Measurements from ENCODE around the gene PA2G4.

The PA2G4 gene

GRCh38 chr12:56124133-56124532 lies 19.8 kb downstream of the PA2G4 start:
- no peak for DNase-seq (ENCODE audit: low read depth in 2 of 2)

DNA sequence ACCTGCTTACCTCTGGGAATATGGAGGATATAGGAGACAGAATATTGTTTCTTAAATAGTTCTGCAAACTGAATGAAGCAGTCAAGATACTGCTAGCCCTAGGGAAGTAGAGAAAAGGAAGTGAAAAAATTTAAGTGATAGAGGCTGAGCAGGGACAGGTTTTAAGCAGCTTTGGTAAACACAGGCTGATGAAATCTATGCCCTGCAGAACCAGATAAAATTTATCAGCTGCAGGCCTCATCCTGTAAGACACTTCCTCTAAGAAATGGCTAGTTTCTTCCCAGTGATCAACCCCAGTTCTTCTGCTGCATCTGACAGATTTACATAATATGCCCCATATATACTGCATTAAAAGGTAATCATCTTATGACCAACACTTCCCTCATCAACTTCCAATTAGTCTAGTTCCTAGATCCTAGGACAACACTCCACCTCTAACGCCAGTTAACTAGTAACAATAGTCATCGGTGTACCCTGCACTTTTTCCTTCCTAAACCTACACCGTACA lies 22.4 kb downstream of the PA2G4 start:
- no peak for DNase-seq (ENCODE audit: low read depth in 2 of 2)

DNA sequence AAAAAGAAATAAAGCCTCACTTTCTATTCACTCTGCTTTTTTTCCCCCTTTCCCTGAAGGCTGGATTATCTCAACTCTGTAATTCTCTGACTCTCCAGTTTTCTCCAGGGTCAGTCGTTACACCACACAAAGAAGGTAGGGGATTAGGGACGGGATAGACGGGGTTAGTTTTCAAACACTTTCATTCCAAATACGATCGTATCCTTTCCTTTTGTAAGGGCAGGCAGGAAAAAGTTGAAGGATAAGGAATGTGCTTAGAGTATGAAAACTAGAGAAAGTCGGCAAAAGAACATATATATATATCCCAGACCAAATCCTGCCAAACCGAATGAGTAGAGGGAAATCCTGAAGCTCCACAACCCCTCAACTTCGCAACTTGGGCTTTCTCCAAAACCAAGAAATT lies 23.1 kb downstream of the PA2G4 start:
- no peak for DNase-seq (ENCODE audit: low read depth in 2 of 2)

GRCh38 chr12:56127888-56128669 lies 23.7 kb downstream of the PA2G4 start, which contains the start of gene ESYT1:
ESYT1 (plus strand) TSS chr12:56128267; CDS start chr12:56128320, 53 bp downstream.
- peak; percentile 92 to 98 for DNase-seq (ENCODE audit: low read depth in 2 of 2)

DNA sequence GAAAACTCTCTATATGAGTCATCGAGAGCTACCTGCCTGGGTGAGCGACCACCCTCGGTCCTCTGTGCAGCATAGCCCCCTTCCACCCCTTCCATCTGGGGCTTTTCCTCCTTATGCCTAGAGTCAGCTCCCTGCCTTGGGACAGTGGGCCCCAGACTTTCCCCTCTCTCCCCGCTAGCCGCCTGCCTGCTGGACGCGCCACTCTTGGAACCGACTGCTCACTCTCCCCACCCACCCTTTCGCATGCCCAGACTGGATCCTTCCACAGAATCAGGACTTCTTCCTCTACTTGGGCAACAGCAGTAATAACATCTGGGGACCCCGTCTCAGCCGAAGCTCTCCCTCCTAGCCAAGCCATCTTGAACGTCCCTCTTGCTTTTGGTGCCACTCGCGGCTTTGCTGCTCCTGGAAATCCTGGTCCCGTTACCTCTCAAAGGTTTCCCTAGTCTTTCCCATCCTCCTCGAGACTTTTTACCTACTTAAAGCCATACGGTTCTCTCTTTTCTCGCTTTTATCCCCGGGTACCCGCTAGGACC lies 24.4 kb downstream of the PA2G4 start:
- no peak for DNase-seq (ENCODE audit: low read depth in 2 of 2)

DNA sequence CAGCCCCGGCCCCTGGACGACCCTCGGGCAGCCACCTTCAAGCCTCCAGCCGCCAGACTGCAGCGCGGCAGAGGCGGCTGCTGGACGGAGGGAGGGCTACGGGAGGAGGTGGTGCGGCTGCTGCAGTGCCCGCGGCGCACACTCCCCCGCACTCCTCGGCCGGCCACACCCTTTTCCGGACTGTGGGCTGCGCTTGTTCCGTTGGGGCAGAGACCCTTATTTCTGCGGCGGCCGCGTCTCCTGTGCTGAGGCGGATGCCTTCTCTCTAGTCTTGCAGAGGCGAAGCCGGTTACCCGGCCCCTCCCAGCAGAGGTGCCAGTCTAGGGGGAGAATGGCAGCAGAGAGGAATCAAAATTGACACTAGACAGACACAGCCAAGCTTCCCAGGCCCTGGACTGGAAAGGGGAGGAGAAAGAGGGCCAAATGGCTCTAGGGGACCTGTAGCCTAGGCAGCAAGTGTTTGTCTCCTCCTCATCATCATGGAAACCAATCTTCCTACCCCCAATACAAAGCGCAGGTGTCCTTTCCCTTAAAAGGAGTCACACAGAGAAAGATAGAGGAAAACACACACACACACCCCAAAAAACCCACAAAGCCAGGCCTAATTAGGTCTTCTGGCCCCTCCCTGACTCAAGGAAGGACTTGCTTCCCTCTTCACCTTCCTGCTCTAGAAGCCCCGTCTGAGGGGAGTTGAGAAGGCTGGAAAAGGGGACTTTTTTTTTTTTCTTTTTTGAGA lies 25.0 kb downstream of the PA2G4 start:
- peak in 1 of 2 donors; percentile 60 for DNase-seq (ENCODE audit: low read depth in 2 of 2)

DNA sequence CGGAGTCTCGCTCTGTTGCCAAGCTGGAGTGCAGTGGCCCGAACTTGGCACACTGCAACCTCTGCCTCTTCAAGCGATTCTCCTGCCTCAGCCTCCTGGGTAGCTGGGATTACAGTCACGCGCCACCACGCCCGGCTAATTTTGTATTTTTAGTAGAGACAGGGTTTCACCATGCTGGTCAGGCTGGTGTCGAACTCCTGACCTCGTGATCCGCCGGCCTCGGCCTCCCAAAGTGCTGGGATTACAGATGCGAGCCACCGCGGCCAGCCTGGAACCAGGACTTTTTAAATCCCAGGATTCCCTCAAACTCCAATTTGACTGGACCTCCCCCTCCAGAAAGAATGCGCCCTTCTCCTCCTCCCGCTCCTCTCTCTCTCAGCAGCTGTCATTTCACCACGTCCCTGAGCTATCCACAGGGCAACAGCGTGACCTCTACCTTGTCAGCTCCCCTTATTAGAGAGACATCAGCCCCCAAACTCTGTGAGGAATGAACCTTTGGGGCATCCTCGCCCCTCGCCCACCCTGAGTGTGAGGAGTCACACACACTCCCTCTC lies 25.7 kb downstream of the PA2G4 start:
- no peak for DNase-seq (ENCODE audit: low read depth in 2 of 2)

- no peak for DNase-seq (ENCODE audit: low read depth in 2 of 2)
These were observed 26.5 kb downstream of the PA2G4 start for GRCh38 chr12:56130876-56131275.

DNA sequence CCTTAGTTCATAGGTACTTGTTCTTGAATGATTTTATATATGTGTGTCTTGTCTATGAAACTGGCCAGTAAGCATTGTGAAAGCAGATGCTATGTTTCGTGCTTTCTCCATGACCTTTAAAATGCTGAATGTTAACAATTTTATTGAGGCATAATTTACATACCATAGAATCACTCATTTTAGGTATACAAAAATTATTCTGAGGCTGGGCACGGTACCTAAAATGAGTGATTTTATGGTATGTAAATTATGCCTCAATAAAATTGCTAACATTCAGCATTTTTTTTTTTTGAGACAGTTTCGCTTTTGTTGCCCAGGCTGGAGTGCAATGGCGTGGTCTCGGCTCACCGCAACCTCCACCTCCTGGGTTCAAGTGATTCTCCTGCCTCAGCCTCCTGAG lies 30.5 kb downstream of the PA2G4 start:
- no peak for DNase-seq (ENCODE audit: low read depth in 2 of 2)

DNA sequence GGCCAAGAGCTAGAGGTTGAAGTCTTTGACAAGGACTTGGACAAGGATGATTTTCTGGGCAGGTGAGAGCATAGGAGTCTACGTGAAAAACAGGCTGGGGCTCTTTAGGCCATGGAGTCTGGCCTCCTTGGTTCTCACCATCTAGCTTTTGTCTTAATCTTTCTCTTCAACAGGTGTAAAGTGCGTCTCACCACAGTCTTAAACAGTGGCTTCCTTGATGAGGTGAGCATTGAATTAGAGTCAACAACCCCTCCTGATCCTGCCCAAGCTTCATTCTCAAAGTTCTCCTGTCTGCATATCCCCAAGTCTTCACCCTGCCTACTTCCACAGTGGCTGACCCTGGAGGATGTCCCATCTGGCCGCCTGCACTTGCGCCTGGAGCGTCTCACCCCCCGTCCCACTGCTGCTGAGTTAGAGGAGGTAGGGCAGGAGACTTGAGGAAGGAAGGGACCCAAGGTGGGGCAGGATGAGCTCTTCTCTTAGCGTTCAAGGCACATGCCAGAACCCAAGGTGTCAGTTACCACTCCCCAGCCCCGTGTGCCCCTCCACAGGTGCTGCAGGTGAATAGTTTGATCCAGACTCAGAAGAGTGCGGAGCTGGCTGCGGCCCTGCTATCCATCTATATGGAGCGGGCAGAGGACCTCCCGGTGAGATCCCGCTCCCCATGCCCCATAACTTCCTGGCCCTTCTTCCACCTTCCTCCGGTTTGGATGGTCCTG lies 33.7 kb downstream of the PA2G4 start:
- no peak for DNase-seq (ENCODE audit: low read depth in 2 of 2)

- DNase-seq (ENCODE audit: low read depth in 2 of 2) = no peak
These were observed 37.8 kb downstream of the PA2G4 start for GRCh38 chr12:56141946-56142784.

GRCh38 chr12:56143217-56143616 lies 38.9 kb downstream of the PA2G4 start:
- no peak for DNase-seq (ENCODE audit: low read depth in 2 of 2)

- DNase-seq (ENCODE audit: low read depth in 2 of 2) = no peak
These were observed 39.5 kb downstream of the PA2G4 start for GRCh38 chr12:56143870-56144269.

DNA sequence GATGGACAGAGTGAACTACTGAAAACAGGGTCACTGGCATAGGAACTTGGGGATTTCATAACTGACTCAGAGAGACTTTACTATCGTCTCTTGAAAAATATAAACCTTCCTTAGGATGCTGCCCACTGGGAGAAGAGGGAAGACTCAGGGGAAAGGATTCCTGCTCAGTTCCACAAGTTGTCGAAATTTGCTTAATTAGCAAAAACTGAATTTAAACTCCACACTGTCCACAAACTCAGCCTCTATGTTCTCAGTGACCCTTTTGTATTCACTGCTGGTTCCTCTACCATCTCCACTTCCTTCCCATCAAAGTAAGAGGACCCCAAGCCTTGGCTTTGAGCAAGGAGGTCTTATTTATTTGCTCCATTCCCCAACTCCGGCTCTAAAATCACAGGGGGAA lies 40.9 kb downstream of the PA2G4 start:
- no peak for DNase-seq (ENCODE audit: low read depth in 2 of 2)

DNA sequence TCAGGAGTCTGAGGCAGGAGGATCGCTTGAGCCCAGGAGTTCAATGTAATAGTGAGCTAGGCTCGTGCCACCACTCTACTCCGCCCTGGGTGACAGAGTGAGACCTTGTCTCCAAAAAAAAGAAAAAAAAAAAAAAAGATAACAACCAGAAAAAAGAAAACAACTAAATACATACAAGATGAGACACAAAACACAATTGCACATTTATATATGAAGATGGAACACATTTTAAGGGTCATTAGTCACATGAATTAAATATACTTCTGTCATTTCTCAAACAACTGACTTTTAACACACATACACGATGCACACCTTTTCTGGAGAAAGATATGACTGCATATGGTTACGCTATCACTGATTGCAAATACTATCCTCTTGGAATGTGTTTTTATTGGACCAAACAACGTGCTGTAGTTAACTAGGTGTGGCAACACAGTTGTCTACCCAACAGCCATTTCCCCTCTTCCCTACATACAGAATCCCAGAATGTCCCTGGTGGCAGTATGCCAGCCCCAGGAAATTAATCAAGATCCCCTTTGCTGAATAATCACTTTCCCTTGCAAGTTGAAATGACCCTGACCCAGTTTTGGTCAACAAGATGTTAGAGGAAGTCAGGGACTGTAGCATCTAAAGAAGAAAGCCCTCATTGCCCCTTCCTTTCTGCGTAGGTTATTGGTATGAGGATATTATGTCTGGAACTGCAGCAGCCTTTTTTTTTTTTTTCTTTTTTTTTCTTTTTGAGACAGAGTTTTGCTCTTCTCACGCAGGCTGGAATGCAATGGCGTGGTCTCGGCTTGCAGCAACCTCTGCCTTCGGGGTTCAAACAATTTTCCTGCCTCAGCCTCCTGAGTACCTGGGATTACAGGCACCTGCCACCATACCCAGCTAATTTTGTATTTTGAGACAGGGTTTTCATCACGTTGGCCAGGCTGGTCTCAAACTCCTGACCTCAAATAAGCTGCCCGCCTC lies 42.4 kb downstream of the PA2G4 start:
- no peak for DNase-seq (ENCODE audit: low read depth in 2 of 2)

DNA sequence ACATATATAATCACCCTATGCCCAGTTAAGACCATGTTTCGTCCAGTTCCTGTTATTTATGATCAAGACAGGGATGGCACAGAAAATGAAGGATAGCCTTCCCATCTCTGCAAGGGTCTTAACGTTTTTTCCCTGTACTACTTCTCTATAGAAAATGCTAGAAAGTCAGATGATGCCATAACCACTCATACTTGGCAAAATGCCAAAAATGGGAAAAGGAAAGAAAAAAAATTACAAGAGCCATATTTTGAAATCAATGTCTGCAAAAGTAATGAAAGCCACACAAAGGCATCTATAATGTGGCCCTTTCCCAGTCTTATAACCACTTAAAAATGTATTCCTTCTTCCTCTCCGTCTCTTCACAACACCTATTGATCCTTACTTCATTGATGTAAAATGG lies 46.2 kb downstream of the PA2G4 start:
- no peak for DNase-seq (ENCODE audit: low read depth in 2 of 2)

DNA sequence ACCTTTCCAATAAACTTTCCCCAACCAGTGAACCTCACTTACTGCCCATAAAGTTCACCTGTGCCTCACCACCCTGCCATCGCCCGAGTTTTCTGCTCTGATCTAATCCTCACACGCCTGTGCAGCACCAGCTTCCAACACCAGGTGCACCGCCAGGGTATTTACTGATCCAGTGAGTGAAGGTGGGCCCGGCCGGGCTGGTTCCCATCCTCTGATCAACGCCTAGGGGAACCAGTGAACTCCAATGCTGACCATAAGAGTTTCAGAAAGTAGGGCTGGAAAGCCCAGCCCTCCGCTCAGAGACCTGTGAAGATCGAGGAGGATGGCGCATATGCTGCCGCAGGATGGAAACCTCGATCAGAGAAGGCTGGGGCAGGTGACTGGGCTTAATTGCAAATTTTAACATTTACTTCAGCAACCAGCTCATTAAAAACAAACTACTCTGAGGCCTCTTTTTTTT lies 47.3 kb downstream of the PA2G4 start:
- peak; percentile 17 to 42 for DNase-seq (ENCODE audit: low read depth in 2 of 2)

DNA sequence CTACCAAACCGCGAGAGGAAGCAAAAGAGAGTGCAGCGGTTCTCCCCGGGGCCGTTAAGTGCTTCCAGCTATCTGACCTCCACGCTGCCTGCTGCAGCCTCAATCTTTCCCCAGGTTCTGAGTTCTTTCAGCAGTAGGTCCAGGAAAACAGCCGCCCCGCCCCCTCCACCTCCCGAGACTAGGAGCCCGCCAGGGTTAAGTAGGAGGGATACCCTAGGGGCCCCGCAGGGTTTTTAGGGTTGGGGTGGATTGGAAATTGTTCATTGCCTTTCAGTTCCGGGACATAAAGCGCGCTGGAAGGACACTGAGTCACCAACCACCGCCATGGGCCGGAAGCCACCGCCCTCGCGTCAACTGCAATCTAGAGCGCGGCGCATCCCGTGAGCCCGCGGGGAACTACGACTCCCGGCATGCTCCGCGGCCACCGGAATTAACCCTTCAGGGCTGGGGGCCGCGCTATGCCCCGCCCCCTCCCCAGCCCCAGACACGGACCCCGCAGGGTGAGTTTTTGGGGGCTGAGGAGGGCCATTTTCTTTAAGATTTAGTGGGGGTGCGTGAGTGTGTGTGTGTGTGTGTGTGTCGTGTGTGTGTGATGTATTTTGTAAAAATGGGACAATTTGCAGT lies 47.9 kb downstream of the PA2G4 start, which contains the start of gene MYL6B:
Gene MYL6B, plus strand, starts transcription at position 456 of the 624 bp plus-strand sequence. CDS start 1,332 bp downstream, outside the sequence.
- peak; percentile 87 to 91 for DNase-seq (ENCODE audit: low read depth in 2 of 2)
